ELF-1 (cell line): ENCODE results near the gene GAP43.
A peak's percentile ranks its signal among the peaks of the same experiment; 100 is the strongest.

ENCODE experiments used
- DNase-seq: peaks from one replicate; pipeline ENCODE4 v3.0.0-alpha.2; 2016; ENCODE audit warnings: low read depth, low spot score

GAP43 gene

DNA sequence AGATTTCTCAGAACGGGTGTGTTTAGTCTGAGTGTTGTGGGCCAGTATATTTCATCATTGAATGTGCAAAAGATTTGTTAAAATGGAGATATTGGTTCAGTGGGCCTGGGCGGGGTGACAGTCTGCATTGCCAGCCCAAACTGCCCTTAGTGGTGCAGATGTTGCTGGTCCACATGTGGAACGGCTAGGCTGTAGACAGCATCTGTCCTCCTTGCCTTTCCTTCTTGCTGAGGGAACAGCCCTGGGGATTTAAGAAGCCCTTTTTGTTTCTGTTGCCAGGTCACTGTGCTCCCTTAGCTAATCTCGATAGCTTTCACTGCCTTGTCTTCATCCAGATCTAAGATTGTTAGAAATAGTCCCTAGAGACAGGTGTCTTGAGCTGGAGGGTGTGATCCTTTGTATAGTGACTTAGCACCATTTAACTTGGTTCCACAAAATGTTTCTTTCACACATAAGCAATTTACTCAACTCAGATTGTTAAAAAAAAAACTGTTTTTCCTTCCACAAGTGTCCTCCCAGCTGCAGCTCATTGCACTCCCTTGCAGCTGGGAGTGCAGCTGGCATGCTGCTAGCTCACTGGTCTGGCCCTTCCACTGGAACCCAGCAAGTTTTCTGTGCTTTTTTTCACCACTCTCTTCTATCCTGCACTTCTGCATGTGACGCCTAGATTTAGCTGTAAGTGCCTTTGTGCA, 37.5 kb downstream of the GAP43 start:
- DNase-seq: peak; percentile 4

DNA sequence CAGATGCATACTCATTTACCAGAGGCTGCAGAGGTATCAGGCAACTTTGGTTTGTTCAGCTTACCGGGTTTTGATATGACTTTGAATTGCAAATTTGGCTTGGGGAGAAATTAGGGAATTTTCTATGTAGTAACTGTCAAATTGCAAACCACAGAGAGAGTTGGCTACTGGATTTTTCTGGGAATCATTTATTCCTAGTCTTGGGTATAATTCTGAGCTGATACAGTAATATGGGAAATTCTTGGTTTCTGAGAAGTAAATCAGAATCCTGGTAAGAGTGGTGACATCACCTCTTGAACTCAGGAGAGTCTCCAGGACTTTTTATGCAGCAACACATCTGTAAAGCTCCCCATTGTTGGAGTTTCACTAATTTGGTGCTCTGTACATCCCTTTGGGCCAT, 39.0 kb downstream of the GAP43 start:
- DNase-seq: no peak

DNA sequence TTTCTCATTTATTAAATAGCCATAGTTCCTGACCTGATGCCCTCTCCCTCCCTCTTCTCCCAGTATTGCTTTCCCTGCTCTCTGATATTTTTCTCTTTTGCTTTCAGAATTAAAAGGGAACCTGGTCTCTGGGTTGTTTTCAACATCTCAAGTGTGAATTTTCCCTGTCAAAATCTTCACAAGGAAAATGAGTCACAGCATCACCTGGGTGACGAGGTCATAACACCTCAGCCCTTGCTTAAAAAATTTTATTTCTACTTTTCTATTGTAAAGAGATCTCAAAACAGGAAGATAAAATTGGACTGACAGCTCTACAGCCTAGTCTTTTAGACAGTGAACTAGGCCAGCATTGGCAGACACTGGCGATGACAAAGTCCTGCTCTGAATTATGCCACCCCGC, 40.1 kb downstream of the GAP43 start:
- DNase-seq: no peak

DNA sequence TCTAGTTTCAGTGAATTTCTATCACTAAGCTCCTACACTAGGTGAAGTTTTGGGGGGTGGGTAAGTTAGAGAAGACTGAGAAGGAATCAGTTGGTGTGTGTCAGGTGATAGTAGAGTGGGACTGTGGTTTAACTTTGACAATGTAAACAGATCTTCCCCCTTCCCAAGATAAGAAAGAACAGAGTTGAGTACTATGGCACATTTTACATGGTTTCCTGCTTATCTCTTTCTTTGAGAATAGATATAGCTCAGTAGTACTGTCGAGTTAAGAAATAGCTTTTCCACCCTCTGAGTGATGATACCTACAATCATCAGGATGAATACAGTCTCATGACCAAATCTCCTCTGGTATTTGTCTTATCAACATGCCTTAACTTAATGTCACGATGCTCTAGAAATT, 42.8 kb downstream of the GAP43 start:
- DNase-seq: no peak

DNA sequence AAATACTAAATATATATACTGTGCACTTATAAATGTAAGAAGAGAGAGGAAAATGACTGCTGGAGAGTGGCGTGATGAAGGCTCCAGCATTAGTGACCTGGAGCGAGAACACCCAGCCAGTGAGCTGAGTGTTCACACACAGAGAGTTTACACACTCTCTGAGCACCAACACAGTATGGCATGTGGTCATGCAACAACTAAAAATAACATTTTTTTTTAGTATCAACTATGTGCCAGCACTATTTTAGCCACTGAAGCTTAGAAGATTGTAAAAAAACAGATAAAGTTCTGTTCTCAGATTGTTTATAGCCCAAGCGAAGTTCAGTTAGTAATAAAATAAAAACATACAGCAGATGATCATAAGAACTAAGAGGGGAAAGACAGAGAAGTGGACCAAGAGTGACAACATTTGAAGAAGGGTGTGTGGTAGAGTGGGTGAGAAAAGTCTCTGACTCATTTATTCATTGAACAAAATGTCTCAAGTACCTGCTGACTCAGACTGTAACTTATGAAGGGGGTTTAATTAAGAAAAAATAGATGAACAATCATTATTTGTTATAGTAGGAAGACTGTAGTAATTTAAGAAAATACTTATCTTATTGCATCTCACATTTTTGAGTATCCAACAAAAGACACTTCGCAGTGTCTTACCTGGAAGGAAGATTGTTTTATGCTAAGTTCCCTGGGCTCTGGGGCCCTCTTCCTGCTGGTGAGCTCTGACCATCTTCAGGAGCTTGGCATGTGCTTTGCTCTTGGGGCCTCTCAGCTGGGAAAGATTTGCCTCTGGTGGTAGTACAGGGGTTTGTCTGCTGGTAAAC, 43.8 kb downstream of the GAP43 start:
- DNase-seq: no peak

DNA sequence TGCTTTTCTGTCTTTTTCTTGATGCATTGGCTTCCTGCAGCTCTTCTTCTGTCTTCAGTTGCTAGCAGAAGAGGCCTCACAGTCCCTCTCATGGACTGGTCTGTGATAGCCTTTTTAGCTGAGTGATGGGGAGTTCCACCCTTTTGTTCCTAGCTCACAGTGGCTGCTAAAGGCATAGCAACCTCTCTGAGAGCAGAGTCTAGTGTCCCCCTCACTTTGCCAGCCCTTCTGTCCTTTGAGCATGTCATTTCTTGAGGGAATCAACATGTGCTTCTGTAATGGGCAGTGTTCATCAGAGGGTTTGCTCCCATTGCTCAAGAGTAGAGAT, 44.4 kb downstream of the GAP43 start:
- peak; percentile 16 for DNase-seq

DNA sequence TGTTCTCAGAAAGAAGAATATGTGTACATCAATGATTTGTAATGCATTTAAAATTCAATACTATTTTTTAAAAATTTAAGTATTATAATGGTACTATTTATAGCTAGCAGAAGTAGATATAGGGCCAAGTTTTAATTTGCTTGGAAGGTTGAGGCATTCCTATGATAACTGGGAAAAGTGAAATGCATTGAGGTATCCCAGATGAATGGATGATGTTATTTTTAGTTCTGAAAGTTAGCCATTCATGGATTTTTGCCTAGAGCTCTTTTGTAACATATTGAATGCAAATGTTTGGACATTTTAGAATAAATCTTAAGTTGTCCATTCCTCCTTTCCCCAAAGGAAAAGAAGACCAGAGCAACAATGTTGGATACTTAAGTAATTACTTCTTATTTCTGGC, 47.6 kb downstream of the GAP43 start:
- DNase-seq: no peak

DNA sequence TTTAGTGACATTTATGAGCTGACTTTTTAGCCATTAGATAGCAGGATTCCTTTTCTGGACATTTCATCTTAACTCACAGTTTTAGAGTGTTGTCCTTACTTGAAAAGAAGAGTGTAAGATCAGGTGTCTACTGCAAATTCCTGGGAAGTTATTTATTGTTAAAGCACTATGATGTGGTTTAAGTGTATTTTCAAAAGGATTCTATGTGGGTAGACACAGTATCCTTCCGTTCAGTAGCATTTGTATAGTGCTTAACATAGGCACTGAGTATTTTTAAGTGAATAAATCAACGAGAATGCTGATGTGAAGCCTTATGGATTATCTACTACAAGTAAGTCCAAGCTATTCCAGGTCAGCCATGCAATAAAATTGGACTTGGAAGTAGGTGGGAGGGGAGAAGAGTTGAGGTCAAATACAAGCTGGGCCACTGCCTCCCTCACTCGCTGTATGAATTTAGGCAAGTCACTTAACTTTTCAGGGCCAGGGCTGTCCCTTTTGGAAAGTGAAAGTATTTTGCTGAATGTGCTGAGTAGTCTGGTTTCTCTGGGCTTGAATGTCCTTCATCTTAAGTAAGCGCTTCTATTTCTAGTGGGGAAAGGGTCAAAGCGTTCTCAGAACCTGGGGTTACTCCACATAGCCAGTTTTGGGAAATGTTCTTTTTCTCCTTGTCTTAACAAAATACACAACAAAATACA, 48.6 kb downstream of the GAP43 start:
- peak; percentile 4 for DNase-seq

DNA sequence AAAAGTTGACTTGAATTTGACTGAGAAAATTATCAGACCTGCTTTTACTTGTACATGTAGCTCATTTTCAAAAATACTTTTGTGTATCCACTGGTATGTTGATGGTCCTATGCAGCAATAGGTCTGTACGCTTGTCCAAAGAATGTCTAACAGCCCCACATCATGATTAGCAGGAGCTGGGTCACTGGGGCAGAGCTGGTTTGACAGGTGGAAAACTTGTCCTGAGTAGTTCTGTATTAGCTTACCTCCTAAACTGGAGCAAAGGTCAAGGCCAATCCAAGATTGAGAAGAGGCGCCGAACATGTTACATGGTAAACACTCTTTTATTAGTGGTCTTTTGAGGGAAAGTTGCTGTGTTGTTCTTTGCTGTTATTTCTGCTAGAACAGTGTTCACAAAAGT, 50.6 kb downstream of the GAP43 start:
- DNase-seq: no peak

DNA sequence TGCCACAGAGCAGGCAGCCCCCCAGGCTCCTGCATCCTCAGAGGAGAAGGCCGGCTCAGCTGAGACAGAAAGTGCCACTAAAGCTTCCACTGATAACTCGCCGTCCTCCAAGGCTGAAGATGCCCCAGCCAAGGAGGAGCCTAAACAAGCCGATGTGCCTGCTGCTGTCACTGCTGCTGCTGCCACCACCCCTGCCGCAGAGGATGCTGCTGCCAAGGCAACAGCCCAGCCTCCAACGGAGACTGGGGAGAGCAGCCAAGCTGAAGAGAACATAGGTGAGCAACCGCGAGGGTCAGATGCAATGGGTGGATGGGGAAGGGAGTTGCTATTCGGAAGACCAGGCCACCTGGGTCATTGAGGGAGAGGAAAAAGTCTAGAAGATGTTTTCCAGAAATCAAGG, 53.0 kb downstream of the GAP43 start:
- DNase-seq: no peak

DNA sequence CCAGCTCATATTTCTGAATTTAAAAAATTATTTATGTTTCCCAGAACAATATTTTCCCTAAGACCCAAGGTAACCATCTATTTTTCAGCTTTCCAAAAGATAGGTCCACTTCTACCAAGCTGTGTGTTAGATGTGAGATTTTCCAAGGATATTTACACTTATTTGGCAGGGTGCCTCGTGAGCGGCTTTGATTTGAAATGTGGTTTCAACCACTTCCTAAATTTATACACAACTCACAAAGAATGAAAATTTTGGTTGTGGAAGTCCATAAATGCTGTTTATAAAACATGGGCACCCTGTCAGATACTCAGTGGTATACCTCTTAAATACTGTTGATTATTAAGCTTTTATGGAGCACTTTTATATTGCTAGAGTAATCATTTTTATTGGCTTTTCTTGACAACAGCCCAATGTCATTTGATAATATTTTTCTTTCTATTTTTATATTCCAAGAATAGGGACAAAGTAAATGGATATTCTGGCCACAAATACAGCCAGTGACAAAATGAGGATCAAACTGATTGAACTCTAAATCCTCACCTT, 57.6 kb downstream of the GAP43 start:
- DNase-seq: no peak

DNA sequence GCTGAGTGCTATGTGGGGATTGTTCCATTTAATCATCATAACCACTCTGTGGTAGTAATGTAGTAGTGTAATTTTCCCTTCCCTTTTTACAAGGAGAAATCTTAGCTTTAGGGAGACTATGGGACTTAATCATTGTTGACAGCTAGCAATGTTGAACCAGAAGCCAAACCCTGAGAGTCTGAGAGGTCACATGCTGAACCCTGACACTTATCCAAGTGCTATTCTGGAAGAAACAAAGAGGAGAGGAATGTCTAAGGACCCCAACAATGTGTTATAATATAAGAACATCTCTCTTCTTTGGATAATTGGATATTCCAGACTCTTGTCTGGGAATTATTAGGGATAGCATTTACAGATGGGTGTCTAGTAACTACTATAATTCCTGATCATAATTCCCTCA, 58.4 kb downstream of the GAP43 start:
- DNase-seq: no peak

DNA sequence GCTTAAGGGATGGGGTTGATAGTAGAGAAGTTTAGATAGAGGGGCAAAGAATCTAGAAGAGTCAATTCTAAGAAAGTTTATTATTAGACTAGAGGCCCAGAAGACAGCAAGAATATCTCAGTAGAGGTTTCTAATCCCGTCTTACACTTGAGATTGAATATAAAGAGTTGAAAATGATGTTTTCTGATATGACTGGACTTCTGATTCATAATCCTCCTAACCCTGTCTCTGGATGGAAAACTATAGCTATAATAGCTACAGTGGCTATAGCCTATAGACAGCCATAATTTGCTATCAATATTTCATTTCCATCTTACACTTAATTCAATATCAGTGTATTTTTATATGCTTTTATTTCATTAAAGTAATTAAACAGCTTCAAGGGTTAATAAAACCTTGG, 60.0 kb downstream of the GAP43 start:
- DNase-seq: no peak

DNA sequence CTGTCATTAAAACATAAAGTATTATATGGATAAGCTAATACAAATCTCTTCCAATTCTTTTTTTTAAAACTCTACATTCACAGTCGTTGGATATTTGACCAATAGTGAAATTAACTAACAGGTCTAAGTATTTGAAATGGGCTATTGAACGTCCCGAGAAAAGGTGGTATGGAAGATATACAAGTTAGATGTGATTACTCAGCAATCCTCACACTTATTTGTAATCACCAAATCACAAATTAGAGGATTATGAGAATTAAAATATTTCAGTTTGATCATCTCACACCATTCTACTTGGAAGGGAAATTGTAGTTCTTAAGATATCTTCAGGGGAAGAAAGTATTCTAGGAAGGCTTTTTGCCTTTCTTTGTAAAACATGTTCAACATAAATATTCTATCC, 60.5 kb downstream of the GAP43 start:
- no peak for DNase-seq

DNA sequence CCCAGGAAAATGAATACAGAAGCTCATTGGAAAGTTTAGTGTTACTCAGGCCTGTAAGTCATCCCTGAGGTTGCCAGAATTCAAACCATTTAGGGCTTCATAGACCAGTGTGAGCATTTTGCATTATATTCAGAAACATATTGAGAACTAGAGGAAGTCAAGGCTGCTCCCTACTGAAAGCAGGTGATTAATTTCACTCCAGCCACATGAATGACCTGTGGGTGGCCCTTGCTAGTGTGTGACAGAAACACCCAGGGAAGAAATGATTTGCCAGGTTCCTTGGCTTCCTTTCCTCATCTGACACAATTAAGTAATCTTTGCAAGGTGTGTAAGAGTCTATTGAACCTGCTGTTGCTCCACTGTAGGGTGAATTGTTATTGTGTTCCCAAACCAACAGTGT, 61.8 kb downstream of the GAP43 start:
- no peak for DNase-seq

DNA sequence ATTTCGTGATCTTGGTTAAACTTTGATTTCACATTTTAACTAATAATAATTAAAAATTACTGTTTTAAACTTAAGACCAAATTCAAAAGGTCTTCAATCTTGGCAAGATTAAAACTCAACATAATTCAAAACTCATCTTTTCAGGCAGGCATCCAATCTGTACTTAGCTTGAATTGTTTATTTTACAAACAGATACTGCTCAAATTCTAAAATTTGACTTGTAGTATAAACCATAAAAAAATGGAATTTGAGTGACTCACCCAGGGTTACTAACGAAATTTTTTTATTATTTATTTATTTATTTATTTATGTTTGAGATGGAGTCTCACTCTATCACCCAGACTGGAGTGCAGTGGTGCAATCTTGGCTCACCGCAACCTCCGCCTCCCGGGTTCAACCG, 64.4 kb downstream of the GAP43 start:
- DNase-seq: no peak

DNA sequence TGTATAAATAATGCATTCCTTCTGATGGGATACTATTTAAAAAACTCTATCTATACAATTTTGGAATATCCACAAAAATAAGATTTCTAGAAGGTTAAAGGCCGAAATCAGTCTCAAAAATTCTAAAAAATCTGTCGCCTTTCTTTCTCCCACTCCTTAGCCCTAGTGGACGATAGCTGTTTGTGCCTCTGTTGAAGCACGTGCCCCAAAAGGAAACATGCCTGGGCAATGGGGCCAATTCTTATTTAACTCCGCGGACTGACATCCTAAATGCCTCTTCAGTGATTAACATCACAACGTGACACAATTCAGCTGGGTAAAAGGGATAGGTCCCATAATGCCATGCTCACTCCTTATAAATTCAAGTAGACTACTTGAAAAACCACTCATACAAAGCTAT, 65.1 kb downstream of the GAP43 start:
- DNase-seq: no peak

DNA sequence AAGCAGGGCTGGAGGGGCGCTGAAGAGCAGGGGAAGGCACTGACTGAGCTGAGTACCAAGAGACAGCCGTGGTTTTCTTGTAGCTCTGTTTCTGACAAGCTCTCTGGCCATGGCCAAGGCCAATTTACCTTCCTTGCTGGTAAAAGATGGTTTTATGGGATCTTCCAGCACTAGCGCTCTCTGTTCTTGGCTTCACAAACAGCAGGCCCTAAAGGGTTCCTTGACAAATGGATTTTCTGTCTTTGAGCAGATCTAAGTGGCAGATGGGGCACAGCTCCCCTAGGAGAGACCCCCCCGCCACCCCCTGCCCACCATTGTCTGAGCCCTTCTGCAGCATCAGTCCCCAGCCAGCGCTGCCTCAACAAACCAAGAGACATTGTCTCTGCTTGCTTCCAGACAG, 66.6 kb downstream of the GAP43 start:
- no peak for DNase-seq

DNA sequence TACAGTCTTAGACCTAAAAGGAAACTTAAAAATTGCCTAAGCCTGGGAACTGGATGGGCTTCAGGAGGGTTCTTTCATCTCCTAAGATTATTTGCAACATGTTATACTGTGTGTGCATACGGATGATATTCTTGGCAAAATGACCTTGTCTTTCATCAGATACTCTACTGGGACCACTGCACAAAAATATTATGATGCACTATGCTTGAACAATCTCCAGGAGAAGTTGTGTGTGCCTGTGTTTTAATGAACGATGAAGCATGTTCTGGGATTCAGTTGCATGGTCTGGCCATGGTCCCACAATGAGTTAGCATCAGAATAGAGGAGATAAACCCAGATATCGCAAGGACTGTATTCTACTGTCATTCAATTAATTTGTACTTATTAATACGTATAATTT, 68.7 kb downstream of the GAP43 start:
- no peak for DNase-seq

DNA sequence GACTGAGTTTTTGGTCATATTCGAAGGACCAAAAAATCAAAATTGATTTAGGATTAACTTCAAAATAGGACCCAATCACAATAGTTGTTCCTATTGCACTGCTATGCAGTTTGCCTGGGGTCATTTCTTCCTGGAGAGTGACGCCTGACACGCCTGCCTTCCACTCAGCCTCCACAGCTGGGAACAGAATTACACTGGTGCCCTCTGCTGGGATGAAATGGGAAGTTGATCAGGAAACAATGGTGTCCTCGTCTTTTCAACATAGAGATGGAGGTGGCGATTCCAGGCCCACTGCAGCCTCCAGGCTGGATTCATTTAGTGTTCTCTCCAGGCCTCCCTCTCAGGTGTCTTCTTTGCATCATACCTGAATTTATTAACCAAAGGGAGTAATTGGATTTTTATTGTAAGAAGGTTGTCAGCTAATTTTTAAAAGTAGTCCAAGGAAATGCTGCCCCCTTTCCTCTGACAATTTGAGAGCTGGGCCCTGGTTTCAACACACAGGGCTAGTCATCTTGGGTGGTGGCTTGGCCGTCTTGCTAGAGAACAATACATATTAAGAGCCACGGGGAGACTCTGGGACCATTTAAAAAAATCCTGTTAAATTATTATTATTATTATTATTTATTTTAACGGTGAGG, 69.7 kb downstream of the GAP43 start:
- DNase-seq: peak; percentile 87

DNA sequence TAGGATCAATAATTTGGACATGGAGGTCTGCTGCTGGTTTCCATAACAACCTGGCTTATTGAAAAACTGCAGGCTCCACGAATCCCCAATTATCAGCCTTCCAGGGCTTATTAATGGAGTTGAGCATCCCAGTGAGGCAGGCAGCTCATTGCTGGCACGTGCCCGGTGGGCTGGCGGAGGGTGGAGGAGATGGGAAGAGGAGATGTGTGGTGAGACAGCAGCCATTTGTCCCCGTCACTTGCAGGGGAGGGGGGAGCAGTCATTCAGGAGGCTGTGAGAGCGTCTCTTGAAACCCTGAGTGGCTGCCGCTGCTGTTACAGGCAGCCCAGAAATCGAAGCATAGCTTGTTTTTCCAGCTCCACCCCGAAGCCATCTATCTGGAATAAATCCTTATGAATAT, 70.6 kb downstream of the GAP43 start:
- no peak for DNase-seq

DNA sequence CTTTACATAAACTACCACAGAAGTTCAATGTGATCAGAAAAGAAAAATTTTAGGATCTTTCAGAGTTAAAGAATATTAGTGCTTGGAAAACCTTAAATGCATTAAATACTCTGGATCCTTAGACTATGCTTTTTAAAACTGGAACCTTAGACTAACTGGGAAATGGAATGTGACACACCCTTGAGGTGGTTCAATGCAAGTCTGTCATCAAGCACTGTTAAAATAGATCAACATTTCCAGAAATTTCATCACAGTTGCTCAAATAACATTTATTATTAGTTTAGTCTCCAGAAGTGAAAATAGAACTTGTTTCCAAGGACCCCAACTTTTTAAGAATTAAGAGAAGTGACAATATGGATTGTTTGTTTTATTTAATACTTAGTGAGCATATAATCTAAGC, 71.8 kb downstream of the GAP43 start:
- DNase-seq: no peak
